H1 (cell line): ENCODE results near the gene NXPH4. TPM values are rescaled to one million over a fixed set of nuclear protein-coding genes. Genes with fewer than 3 reads are reported as not detected.

Experiments
- CTCF ChIA-PET: fragments of 300-600 bp; sonication (Branson Sonifier 250); formaldehyde crosslinking; loops from one replicate; lab custom pipeline; 2021; ENCODE audit not compliant: partially characterized antibody; lab: Charles Lee
- POLR2A ChIA-PET: fragments of 300-600 bp; sonication (Branson Sonifier 250); formaldehyde crosslinking; loops from one replicate; lab custom pipeline; 2021; ENCODE audit warnings: inconsistent platforms; ENCODE audit not compliant: partially characterized antibody; lab: Charles Lee
- DNase-seq, 2 experiments: peaks; one replicate each; pipeline versions ENCODE4 v3.0.0 to v3.0.0-alpha.2; 2010 to 2022; ENCODE audit warnings: low spot score in 2 of 2, low read depth in 1 of 2, mixed read lengths in 1 of 2
- FAIRE-seq: peaks from 2 replicates; lab custom pipeline; 2011; peaks lifted over from hg19 to GRCh38; lab: Jason Lieb, UNC
- H2AFZ ChIP-seq: 2 replicates; pipeline ENCODE4 v1.8.1; 2012; ENCODE audit warnings: low read length, inconsistent platforms
- H2AK5ac ChIP-seq: 2 replicates; pipeline ENCODE4 v1.6.1; 2013; ENCODE audit warnings: low read depth, low read length
- H2BK120ac ChIP-seq: replicated peaks from 2 replicates; pipeline ENCODE3; 2013; ENCODE audit warnings: low read depth, low read length, inconsistent platforms
- H2BK12ac ChIP-seq: 2 replicates; pipeline ENCODE4 v1.6.1; 2013; ENCODE audit warnings: low read depth, low read length
- H2BK15ac ChIP-seq: 2 replicates; pipeline ENCODE4 v1.6.1; 2013; ENCODE audit warnings: low read length
- H2BK20ac ChIP-seq: 2 replicates; pipeline ENCODE4 v1.6.1; 2013; ENCODE audit warnings: low read length
- H2BK5ac ChIP-seq: 2 replicates; pipeline ENCODE4 v1.6.1; 2013; ENCODE audit warnings: low read depth, low read length
- H3K14ac ChIP-seq: 2 replicates; pipeline ENCODE4 v1.6.1; 2013; ENCODE audit warnings: inconsistent platforms; ENCODE audit not compliant: insufficient read length
- H3K18ac ChIP-seq: 2 replicates; pipeline ENCODE4 v1.6.1; 2013; ENCODE audit warnings: low read length; ENCODE audit errors: extremely low read depth
- H3K23ac ChIP-seq: 2 replicates; pipeline ENCODE4 v1.6.1; 2013; ENCODE audit warnings: inconsistent platforms; ENCODE audit not compliant: insufficient read length
- H3K23me2 ChIP-seq: 2 replicates; pipeline ENCODE4 v1.6.1; 2013; ENCODE audit warnings: low read depth, low read length
- H3K27ac ChIP-seq: 2 replicates; pipeline ENCODE4 v1.6.1; 2011; ENCODE audit warnings: low read depth, low read length, inconsistent platforms
- H3K27me3 ChIP-seq, 4 experiments: replicated peaks in 1 of 4; 1 replicate in 1 of 4; 2 replicates in 3 of 4; pipeline versions ENCODE4 v1.6.1 to v1.8.1; 2011 to 2013; ENCODE audit warnings: low read length in 3 of 4, mild to moderate bottlenecking in 3 of 4, inconsistent platforms in 2 of 4, mixed read lengths in 2 of 4, moderate library complexity in 1 of 4; ENCODE audit not compliant: control insufficient read depth in 3 of 4, insufficient read depth in 3 of 4; ENCODE audit errors: extremely low read depth in 1 of 4
- H3K36me3 ChIP-seq, 4 experiments: 2 replicates each; pipeline versions ENCODE4 v1.6.1 to v1.8.1; 2011 to 2013; ENCODE audit warnings: mild to moderate bottlenecking in 4 of 4, low read length in 3 of 4, moderate library complexity in 2 of 4, control low read depth in 1 of 4, inconsistent platforms in 1 of 4; ENCODE audit not compliant: insufficient read depth in 4 of 4, control insufficient read depth in 2 of 4
- H3K4ac ChIP-seq: replicated peaks from 2 replicates; pipeline ENCODE3; 2013; ENCODE audit warnings: low read length, low read depth, mixed read lengths, inconsistent platforms; ENCODE audit not compliant: insufficient read length
- H3K4me1 ChIP-seq, 4 experiments: replicated peaks in 1 of 4; 1 replicate in 1 of 4; 2 replicates in 3 of 4; pipeline versions ENCODE4 v1.6.1 to v1.8.1; 2011 to 2013; ENCODE audit warnings: low read length in 3 of 4, inconsistent platforms in 2 of 4, mixed read lengths in 1 of 4; ENCODE audit not compliant: insufficient read depth in 4 of 4, control insufficient read depth in 3 of 4
- H3K4me2 ChIP-seq, 2 experiments: 2 replicates each; pipeline versions ENCODE4 v1.6.1 to v1.8.1; 2011 to 2013; ENCODE audit warnings: low read depth in 2 of 2, low read length in 2 of 2, control low read depth in 1 of 2, inconsistent platforms in 1 of 2, mild to moderate bottlenecking in 1 of 2; ENCODE audit not compliant: insufficient read depth in 1 of 2
- H3K4me3 ChIP-seq, 4 experiments: fragments of 200-600, 300-600 bp in 1 of 4; sonication (generic), shearing (Covaris generic), sonication (Bioruptor Twin) in 1 of 4; 2 replicates each; pipeline versions ENCODE4 v1.5.1 to v1.8.1; 2011 to 2016; ENCODE audit warnings: low read length in 4 of 4, low read depth in 3 of 4, control low read depth in 2 of 4, inconsistent platforms in 2 of 4, mild to moderate bottlenecking in 2 of 4, mixed read lengths in 1 of 4, moderate library complexity in 1 of 4; ENCODE audit not compliant: insufficient read depth in 2 of 4; ENCODE audit errors: extremely low read depth in 1 of 4
- H3K56ac ChIP-seq: replicated peaks from 2 replicates; pipeline ENCODE3; 2013; ENCODE audit warnings: low read depth, mild to moderate bottlenecking, mixed read lengths, low read length, inconsistent platforms; ENCODE audit not compliant: insufficient read length
- H3K79me1 ChIP-seq: 2 replicates; pipeline ENCODE4 v1.6.1; 2013; ENCODE audit warnings: low read depth, low read length, control low read depth
- H3K79me2 ChIP-seq, 2 experiments: 2 replicates each; pipeline versions ENCODE4 v1.6.1 to v1.8.1; 2012 to 2013; ENCODE audit warnings: low read length in 2 of 2, mild to moderate bottlenecking in 2 of 2, inconsistent platforms in 1 of 2; ENCODE audit not compliant: insufficient read depth in 2 of 2, control insufficient read depth in 1 of 2
- H3K9ac ChIP-seq, 4 experiments: replicated peaks in 1 of 4; 1 replicate in 1 of 4; 2 replicates in 3 of 4; pipeline versions ENCODE4 v1.6.1 to v1.8.1; 2011 to 2013; ENCODE audit warnings: low read depth in 3 of 4, low read length in 3 of 4, control low read depth in 2 of 4, mild to moderate bottlenecking in 2 of 4, moderate library complexity in 2 of 4, inconsistent platforms in 1 of 4; ENCODE audit errors: extremely low read depth in 1 of 4
- H3K9me3 ChIP-seq, 2 experiments: 2 replicates each; pipeline versions ENCODE4 v1.6.1 to v1.8.1; 2012 to 2013; ENCODE audit warnings: mild to moderate bottlenecking in 2 of 2, moderate library complexity in 2 of 2, control low read depth in 1 of 2, inconsistent platforms in 1 of 2, low read depth in 1 of 2, low read length in 1 of 2, mixed read lengths in 1 of 2; ENCODE audit not compliant: insufficient read depth in 2 of 2
- H4K20me1 ChIP-seq, 2 experiments: replicated peaks in 1 of 2; 2 replicates each; pipeline versions ENCODE3 to v1.8.1; 2011 to 2013; ENCODE audit warnings: inconsistent platforms in 2 of 2, low read length in 2 of 2, mild to moderate bottlenecking in 1 of 2; ENCODE audit not compliant: insufficient read depth in 2 of 2, control insufficient read depth in 1 of 2
- H4K5ac ChIP-seq: 2 replicates; pipeline ENCODE4 v1.6.1; 2013; ENCODE audit warnings: low read length, low read depth, mixed read lengths, inconsistent platforms; ENCODE audit not compliant: insufficient read length
- H4K8ac ChIP-seq: 2 replicates; pipeline ENCODE4 v1.8.0; 2013; ENCODE audit warnings: mild to moderate bottlenecking, moderate library complexity, low read length, inconsistent platforms; ENCODE audit not compliant: insufficient read depth; ENCODE audit errors: extremely low read depth
- H4K91ac ChIP-seq: replicated peaks from 2 replicates; pipeline ENCODE3; 2013; ENCODE audit warnings: low read length, mixed read lengths, inconsistent platforms; ENCODE audit not compliant: insufficient read length
- ASH2L ChIP-seq: fragments of 200-600, 300-600 bp; sonication (generic); IDR thresholded peaks from one replicate; pipeline ENCODE4 v1.7.1; 2017; ENCODE audit warnings: low read length
- ATF3 ChIP-seq: IDR thresholded peaks from 2 replicates; pipeline ENCODE4 v1.6.1; 2011; ENCODE audit warnings: low read depth, mild to moderate bottlenecking, low read length; ENCODE audit not compliant: insufficient read depth
- BRCA1 ChIP-seq: IDR thresholded peaks from 2 replicates; pipeline ENCODE4 v1.6.1; 2012; ENCODE audit warnings: low read depth, low read length, improper control_type of control experiment
- CHD2 ChIP-seq: IDR thresholded peaks from 2 replicates; pipeline ENCODE4 v1.6.1; 2012; ENCODE audit warnings: low read length, improper control_type of control experiment
- GABPA ChIP-seq: IDR thresholded peaks from 2 replicates; pipeline ENCODE4 v1.6.1; 2011; ENCODE audit warnings: mild to moderate bottlenecking, low read length, moderate library complexity, borderline replicate concordance; ENCODE audit not compliant: insufficient read depth
- GTF2F1 ChIP-seq: IDR thresholded peaks from 2 replicates; pipeline ENCODE4 v1.6.1; 2012; ENCODE audit warnings: low read depth, low read length, improper control_type of control experiment, borderline replicate concordance
- HDAC6 ChIP-seq: IDR thresholded peaks from one replicate; pipeline ENCODE4 v1.7.1; 2012; ENCODE audit warnings: low read depth, mild to moderate bottlenecking, inconsistent platforms, low read length, moderate library complexity
- JUND ChIP-seq: IDR thresholded peaks from 2 replicates; pipeline ENCODE4 v1.6.1; 2011; ENCODE audit warnings: mild to moderate bottlenecking, improper control_type of control experiment, low read length
- PHF8 ChIP-seq: fragments of 200-600 bp; sonication (generic); conservative IDR thresholded peaks from 2 replicates; pipeline ENCODE4 v1.7.1; 2012; ENCODE audit warnings: low read depth, mild to moderate bottlenecking, inconsistent platforms, low read length, moderate library complexity
- POU5F1 ChIP-seq: IDR thresholded peaks from 2 replicates; pipeline ENCODE4 v1.6.1; 2011; ENCODE audit warnings: low read depth, mild to moderate bottlenecking, low read length, moderate library complexity
- RBBP5 ChIP-seq: IDR thresholded peaks from 2 replicates; pipeline ENCODE4 v1.7.1; 2012; ENCODE audit warnings: low read depth, mild to moderate bottlenecking, inconsistent platforms, low read length, moderate library complexity, borderline replicate concordance
- RFX5 ChIP-seq: IDR thresholded peaks from 2 replicates; pipeline ENCODE4 v1.6.1; 2011; ENCODE audit warnings: low read depth, low read length, improper control_type of control experiment, borderline replicate concordance
- SP2 ChIP-seq: IDR thresholded peaks from 2 replicates; pipeline ENCODE4 v1.6.1; 2012; ENCODE audit warnings: mild to moderate bottlenecking, low read length, inconsistent platforms
- TBP ChIP-seq: IDR thresholded peaks from 2 replicates; pipeline ENCODE4 v1.6.1; 2011; ENCODE audit warnings: low read depth, low read length, improper control_type of control experiment
- TEAD4 ChIP-seq: IDR thresholded peaks from 2 replicates; pipeline ENCODE4 v1.6.1; 2012; ENCODE audit warnings: low read depth, low read length, inconsistent platforms, mixed read lengths
- WGBS, 2 experiments: shearing (Covaris generic) in 1 of 2; methylation state at CpG; one replicate each; pipeline versions ENCODE4 v1.1.6 to v1.1.7; 2013 to 2015; ENCODE audit warnings: low lambda C conversion rate in 2 of 2, mixed read lengths in 2 of 2, inconsistent platforms in 1 of 2, low coverage in 1 of 2, missing lambda C conversion rate in 1 of 2; ENCODE audit not compliant: insufficient replicate concordance in 2 of 2, insufficient coverage in 1 of 2, insufficient read length in 1 of 2; ENCODE audit errors: extremely low coverage in 1 of 2, missing lambda C conversion rate in 1 of 2; 5-methylcytosine and 5-hydroxymethylcytosine counted together
- polyA plus RNA-seq, 7 experiments: library from polyadenylated mRNA; depleted of rRNA in 3 of 7; stranded (reverse) in 5 of 7; unstranded in 2 of 7; fragments of >200 nt in 5 of 7; fragments of 200-250 nt in 2 of 7; gene quantifications; 1 replicate in 5 of 7; 2 replicates in 1 of 7; 4 replicates in 1 of 7; pipeline versions ENCODE4 v1.2.1 to v1.2.3, GENCODE V29; 2011 to 2013; ENCODE audit warnings: missing spikeins in 2 of 7, mixed read lengths in 2 of 7
- total RNA-seq: library from RNA; stranded (reverse); fragmentation: NEBNext Ultra II Directional; extraction: Animal tissue kit (Norgen Biotek cat#: 25700); gene quantifications from 2 replicates; pipeline ENCODE4 v1.2.1, GENCODE V29; 2021

NXPH4 gene
- total and polyA plus RNA-seq, 2 of the 8 experiments (the other 6 are each of a cell fraction or from before 2014, with no cell fraction given), result 0.92 to 1.7 TPM

GRCh38 chr12:57170408-57170807 lies 46.2 kb upstream of the NXPH4 start:
- no peak overlapping the region for H4K91ac ChIP-seq
- H3K79me2 ChIP-seq, result no peaks in the 10 kb centered on the region
- peaks cover 0 to 9% of the 10 kb centered on the region in 2 experiments for H4K20me1 ChIP-seq
- FAIRE-seq (no peak), DNase-seq (no peak)
- H3K23me2 ChIP-seq, result no peaks in the 10 kb centered on the region; the same call in 1 of the 2 replicates
- no peak overlapping the region for H2BK15ac ChIP-seq
- H3K36me3 ChIP-seq, result peaks cover 28 to 63% (median 50%) of the 10 kb centered on the region in 4 experiments
- H3K27ac ChIP-seq, result no peak overlapping the region
- no peak overlapping the region for H4K8ac ChIP-seq
- no peak overlapping the region for H2BK120ac ChIP-seq
- H2AK5ac ChIP-seq, result no peak overlapping the region
- H3K56ac ChIP-seq, result no peak overlapping the region
- H3K4me2 ChIP-seq, result no peak overlapping the region
- H3K27me3 ChIP-seq, result no peaks in the 10 kb centered on the region
- no peak overlapping the region for H3K18ac ChIP-seq
- ChIA-PET CTCF (interaction anchor here (0.7 to 21.9 kb wide), 6 partner anchors 13 to 114 kb away, joined by 3 to 389 read pairs (median 78); partner anchors contain the start of gene LRP1), POLR2A (interaction anchor here (1.0 to 9.9 kb wide), 7 partner anchors 11 to 43 kb away, joined by 3 to 91 read pairs (median 4); no protein-coding TSS in a partner anchor)
- H3K4me3 ChIP-seq, result no peak overlapping the region
- H2BK20ac ChIP-seq, result no peak overlapping the region
- H2BK5ac ChIP-seq, result no peak overlapping the region
- H2BK12ac ChIP-seq, result no peak overlapping the region
- no peak overlapping the region for H3K4ac ChIP-seq
- no peak overlapping the region for H2AFZ ChIP-seq
- no peaks in the 10 kb centered on the region for H3K9me3 ChIP-seq
- no peaks in the 10 kb centered on the region for H3K4me1 ChIP-seq
- H3K9ac ChIP-seq, result no peak overlapping the region
- H3K79me1 ChIP-seq, result no peaks in the 10 kb centered on the region; the same call in 1 of the 2 replicates
- 75% methylated on average over 1 of the region's 1 CpG; no CpG with 5 or more reads in 1 of the 2 experiments for WGBS, 2 experiments
- no peak overlapping the region for H4K5ac ChIP-seq
- no peak overlapping the region for H3K23ac ChIP-seq
- no peak overlapping the region for H3K14ac ChIP-seq
- no peak for TF ChIP-seq PHF8
- no peak for TF ChIP-seq RFX5
- no peak for TF ChIP-seq BRCA1
- no peak for TF ChIP-seq RBBP5
- no peak for TF ChIP-seq SP2
- TF ChIP-seq ASH2L, result no peak
- TF ChIP-seq GABPA, result no peak
- no peak for TF ChIP-seq CHD2
- no peak for TF ChIP-seq TEAD4
- TF ChIP-seq TBP, result no peak
- TF ChIP-seq POU5F1, result no peak
- TF ChIP-seq JUND, result no peak
- TF ChIP-seq HDAC6, result no peak
- TF ChIP-seq GTF2F1, result no peak
- no peak for TF ChIP-seq ATF3
